ENCODE data around the gene CYSLTR2.

GRCh38 chr13:48728876-48729275, 75.1 kb downstream of the CYSLTR2 start:
- TF ChIP-seq CTCF (IDR thresholded peaks at IDR 0.05; ENCODE audit: insufficient read depth, low read length, poor library complexity, severe bottlenecking) (no peak), EZH2phosphoT487 (conservative IDR thresholded peaks at IDR 0.05; ENCODE audit: low read length) (no peak)

All from SU-DHL-6 (cell line).